Measurements from ENCODE around the gene STX1B. TPM values are rescaled to one million over a fixed set of nuclear protein-coding genes. Genes with fewer than 3 reads are reported as not detected.

Gene STX1B
- total and polyA plus RNA-seq, 2 of the 8 experiments (the other 6 are each of a cell fraction or from before 2014, with no cell fraction given), result 8.9 to 20.2 TPM

GRCh38 chr16:31020536-31020935 is 10.1 kb upstream of the STX1B start (continued):
- TF ChIP-seq CHD7 (IDR thresholded peaks at IDR 0.05; ENCODE audit: insufficient replicate concordance, low read length) (no peak), TAF1 (IDR thresholded peaks at IDR 0.05; ENCODE audit: low read depth, low read length) (no peak), POU5F1 (IDR thresholded peaks at IDR 0.05; ENCODE audit: low read depth, low read length) (no peak), SP1 (IDR thresholded peaks at IDR 0.05; ENCODE audit: low read depth, low read length) (no peak), CTCF (IDR thresholded peaks at IDR 0.05; ENCODE audit: control extremely low read depth in 1 of 3, insufficient read depth in 1 of 3, low read depth in 1 of 3, low read length in 3 of 3) (no peak), RBBP5 (IDR thresholded peaks at IDR 0.05; ENCODE audit: borderline replicate concordance, low read depth, low read length) (no peak), POLR2A (IDR thresholded peaks at IDR 0.05; ENCODE audit: control extremely low read depth in 1 of 2, low read depth in 2 of 2, low read length in 2 of 2) (no peak)
